IPS-NIHi7 (cell line): Measurements from ENCODE around the gene MID1.
A peak's percentile ranks its signal among the peaks of the same experiment; 100 is the strongest.

Experiments used
- DNase-seq: peaks from one replicate; pipeline ENCODE4 v3.0.0; 2012; ENCODE audit warnings: mixed read lengths; ENCODE audit errors: extremely low spot score

The MID1 gene, protein sequence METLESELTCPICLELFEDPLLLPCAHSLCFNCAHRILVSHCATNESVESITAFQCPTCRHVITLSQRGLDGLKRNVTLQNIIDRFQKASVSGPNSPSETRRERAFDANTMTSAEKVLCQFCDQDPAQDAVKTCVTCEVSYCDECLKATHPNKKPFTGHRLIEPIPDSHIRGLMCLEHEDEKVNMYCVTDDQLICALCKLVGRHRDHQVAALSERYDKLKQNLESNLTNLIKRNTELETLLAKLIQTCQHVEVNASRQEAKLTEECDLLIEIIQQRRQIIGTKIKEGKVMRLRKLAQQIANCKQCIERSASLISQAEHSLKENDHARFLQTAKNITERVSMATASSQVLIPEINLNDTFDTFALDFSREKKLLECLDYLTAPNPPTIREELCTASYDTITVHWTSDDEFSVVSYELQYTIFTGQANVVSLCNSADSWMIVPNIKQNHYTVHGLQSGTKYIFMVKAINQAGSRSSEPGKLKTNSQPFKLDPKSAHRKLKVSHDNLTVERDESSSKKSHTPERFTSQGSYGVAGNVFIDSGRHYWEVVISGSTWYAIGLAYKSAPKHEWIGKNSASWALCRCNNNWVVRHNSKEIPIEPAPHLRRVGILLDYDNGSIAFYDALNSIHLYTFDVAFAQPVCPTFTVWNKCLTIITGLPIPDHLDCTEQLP

DNA sequence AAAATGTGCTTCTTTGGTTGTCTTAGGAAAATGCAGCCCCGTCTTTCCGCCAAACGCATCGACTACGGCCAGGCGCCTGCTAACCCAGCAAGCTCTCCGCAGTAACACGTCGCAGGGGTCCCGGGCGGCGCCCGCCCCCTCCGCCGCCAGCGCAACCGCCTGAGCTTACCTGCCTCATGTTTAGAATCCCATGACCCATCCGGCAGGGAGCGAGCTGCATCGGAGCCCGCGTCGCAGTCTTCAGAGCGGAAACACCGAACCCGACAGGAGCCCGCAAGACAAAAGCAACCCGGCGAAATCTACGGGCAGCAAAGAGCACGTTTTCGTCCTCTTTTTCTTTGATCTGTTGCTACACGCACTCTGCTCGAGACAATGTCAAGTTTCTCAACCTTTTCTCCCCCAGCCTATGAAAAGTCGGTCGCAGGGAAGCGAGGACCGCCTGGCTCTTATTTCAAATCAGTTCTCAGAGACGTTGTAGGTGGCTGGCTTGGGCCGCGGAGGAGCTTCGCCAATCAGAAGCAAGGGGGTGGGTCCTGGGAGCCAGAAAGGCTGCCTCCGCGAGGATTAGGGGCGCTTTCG is at the start of gene MID1:
TSS of gene MID1 (minus strand) at position 465 of the 579 bp plus-strand sequence. CDS start 53,038 bp downstream, outside the sequence.
- peak; percentile 89 for DNase-seq

DNA sequence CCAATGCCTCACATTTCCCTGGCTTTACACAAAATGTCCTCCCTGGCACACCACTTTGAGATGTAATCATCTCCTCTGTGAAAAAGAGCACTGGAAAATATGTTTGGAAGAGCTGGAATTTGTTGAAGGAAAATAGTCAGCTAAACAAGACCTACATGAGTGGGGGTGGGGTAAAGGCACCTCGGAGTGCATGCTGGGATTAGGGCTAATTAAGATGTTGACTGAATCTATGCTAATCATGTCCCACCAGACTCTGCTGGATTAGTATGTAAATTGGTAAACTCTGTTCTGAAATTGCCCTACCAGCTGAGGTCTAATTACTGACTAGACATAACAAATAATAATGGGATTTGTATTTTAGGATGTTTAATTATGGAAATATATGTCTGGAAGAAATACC is 46.8 kb upstream of the MID1 start:
- no peak for DNase-seq

DNA sequence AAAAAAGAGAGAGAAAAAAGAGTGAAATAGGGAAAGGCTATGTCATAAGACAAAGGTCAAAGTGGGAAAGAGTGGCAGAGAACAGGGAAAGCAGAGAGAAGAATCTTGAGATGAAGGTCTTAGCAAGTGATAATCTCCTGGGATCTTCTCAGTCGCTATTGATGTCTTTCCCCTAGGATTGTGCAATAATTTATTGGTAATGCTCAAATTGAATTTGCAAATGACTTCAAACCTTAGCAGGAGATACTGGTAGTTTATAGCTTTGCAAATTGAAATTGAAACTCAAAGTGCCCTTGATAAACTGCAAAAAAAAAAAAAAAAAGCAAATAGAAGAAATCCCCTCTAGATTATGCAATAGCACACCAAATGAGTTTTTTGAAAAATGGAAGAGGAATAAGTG is 45.7 kb upstream of the MID1 start:
- no peak for DNase-seq

DNA sequence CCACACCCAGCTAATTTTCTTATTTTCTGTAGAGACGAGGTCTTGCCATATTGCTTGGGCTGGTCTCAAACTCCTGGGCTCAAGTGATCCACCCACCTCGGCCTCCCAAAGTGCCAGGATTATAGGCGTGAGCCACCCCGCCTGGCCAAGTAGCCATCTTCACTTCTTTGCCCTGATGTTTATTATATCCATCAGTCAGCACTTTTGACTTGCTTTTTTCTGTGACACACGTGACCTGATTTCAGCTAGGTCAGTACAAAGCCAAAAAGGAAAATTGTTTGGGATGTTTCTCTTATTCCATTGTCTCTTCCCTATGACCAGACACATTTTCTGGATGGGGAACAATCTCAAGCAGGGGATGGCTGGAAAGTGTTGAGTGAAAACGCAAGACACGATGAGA is 45.3 kb upstream of the MID1 start:
- DNase-seq = no peak

DNA sequence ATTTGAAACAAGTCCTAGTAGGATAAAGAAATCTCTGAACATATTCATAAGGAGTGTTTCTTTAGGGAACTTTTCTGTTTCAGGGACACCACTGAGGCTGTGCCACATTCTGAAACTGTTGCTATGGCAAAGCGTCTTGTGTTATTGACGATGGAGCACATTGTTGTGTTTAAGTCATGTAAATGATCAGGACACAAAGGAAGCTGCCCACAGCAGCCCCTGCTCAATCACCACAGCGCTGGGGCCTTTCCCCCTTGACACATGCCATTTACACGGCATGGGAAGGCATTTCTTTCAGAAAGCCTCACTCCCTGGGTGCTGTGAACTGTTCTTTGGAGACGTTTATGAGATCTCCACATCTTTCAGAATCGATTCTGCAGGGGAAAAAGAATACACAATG is 39.8 kb upstream of the MID1 start:
- peak; percentile 67 for DNase-seq

DNA sequence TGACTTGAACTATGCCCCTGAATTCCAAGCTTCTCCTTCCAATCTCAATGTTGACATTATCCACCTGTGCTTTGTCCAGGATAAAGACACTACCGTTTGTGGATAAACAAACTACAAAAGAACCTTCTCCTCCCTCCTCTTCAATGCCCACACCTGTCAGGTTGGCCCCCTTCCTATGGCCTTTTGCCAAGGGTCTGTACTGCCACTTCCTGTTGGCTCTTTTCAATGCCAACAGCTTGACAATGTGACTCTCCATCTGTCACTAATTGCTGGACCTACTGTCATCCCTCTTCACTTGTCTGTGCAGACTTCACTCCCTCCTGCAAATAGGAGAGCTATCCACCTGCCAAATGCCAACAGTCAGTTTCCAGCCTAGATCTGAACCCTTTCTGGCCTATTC is 35.8 kb upstream of the MID1 start:
- DNase-seq = no peak

DNA sequence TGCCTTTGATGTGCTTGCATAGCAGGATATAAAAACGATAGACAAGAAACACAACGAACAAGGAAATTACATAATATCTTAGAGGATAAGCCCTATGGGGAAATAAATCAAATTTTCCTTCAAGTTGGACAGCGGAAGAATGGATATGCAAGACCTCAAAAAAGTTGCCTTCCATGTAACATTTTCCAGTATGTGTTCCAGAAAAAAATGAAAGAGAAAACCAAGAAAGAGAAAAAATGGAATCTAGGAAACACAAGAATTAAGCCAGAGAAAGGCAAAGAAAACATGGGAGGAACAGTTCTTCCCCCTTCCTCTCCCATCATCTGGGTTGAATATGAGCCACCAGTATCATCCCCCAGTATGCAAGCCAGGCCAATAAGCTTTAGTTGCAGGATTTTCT is 34.6 kb upstream of the MID1 start:
- no peak for DNase-seq

DNA sequence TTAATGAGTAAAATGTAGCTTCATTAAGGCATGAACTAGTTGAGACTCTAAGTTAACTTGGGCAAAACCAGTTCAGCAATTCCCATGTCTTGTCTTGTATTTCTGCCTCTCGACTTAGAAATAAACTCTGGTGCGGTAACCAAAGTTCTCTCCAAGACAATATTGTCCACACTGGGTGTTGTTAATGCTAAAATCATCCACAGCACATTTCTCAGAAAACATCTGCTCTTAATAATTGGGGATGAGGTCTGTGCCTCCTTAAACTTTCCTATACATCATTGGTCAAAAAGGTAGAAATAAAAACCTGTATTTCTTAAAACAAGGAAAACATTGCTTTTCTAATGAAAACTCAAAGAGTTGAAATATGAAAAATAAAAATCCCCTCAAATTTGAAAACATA is 32.9 kb upstream of the MID1 start:
- no peak for DNase-seq

DNA sequence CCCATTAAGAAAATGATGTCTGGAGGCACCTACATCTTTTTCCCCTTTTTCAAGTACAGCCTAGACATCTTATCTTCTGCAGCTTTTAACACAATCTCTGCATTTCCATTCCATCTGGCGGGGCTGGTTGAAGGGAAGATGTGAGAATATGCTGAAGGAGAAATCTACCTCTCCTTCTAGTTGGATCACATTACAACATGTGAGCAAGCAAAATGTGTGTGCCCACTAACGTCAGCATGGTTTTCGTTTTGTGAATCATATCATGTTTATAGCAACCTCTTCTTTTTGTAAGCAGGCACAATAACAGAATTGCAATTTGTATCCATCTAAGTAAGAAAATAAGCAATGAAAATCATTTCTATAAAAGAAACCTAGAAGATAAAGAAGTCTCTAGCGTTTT is 28.9 kb upstream of the MID1 start:
- DNase-seq = no peak

DNA sequence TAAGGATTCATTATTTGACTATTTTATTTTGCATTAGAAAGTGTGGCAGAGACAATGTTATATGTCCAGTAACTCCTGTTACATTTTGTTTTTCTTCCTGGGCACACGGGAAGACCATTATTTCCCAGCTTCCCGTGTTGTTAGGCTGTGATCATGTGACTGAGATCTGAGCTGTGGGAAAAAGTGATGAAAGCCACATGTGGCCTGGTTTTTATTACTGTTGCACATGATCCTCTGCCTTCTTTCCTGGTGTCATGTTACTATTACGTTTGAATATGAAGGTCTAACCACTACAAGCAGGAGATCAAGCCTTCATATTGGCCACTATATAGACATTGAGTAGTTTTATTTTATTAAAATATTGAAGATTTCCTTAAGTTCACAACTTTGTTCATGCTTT is 28.2 kb upstream of the MID1 start:
- no peak for DNase-seq

DNA sequence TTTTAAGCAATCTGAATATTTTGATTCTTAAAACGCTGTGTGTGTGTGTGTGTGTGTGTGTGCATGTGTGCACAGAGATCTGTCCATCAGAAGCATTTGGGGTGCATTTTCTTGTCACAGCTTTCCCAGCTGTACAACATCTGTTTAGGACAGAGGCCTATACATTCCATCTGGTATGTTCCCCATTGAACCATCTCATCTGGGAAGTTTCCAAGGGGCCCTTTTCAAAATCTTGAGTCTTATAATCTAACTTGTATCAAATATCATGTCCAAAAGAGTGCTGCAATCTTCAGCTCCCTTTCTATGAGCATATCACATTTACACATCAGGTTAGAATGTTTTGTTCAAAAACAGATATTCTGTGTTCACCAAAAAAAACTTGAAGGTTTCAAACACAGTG is 16.5 kb upstream of the MID1 start:
- DNase-seq = no peak

DNA sequence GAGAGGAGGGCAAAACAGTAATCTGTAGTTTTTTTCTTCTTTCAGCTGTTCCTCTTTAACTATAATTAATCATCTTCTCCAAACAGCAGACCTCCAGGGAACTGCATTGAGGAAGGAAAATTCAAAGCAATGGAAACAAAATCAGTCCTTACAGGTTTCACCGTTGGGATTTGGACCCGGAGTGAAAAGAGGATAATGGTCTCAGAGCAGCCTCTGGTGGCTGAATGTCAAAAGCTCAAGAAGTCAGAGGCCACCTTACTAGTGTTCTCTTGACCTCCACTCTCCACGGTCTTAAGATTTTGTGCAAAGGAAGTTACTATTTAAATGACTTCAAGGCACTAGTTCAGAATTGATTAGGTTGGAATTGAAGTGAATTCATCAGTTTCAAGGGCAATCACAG is 16.0 kb upstream of the MID1 start:
- peak; percentile 74 for DNase-seq

DNA sequence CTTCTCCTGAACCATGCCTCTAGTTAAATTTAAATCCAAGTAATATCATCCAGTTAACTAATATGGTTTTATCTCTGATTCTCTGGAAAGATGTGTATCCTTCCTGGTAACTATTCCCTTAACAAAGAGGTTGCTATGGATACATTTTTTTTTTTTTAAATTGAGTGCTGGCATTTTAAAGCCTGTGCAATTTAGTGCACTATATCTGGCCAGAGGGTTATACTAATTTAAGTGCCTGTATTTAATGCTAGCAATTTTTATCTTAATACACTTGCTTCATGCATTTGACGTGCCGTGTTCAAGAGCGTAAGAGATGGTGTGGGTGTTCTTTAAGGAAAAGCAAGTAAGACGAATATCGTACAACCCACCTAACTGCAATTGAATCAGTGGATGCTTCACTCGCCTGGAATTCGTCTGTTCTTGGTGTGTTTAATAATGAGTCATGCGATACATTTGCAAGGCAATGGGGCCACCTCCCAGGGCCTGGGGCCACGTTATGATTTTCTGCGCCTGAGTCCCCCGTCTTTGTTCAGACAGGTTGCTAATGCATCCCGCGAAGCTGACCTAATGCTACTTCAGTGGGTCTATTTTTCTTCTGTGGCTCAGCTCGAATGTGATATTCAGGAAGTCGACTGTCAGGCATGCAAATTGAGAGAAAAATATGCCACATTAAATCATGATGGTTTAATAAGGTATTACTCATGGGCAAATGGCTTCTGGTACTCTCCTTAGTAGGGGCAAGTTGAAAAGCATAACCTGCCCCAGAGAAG is 14.2 kb upstream of the MID1 start:
- DNase-seq = no peak

DNA sequence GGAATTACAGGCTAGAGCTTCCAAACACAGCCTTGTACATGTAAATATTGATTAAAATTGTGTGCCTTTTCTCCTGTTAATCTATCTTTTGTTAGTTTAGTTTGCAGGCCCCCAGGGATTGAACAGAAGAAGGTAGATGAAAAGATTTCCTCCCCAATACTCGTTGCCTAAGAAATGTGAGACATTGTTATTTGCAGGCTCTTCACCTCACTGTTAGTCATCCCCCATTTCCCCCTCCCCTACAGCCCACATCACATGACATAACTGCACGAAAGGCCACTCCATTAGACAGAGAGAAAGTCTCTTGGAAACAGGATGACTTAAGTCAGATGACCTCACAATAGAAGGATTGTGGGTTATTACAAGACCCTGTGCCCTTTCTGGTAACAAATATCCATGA is 13.3 kb upstream of the MID1 start:
- peak; percentile 39 for DNase-seq

DNA sequence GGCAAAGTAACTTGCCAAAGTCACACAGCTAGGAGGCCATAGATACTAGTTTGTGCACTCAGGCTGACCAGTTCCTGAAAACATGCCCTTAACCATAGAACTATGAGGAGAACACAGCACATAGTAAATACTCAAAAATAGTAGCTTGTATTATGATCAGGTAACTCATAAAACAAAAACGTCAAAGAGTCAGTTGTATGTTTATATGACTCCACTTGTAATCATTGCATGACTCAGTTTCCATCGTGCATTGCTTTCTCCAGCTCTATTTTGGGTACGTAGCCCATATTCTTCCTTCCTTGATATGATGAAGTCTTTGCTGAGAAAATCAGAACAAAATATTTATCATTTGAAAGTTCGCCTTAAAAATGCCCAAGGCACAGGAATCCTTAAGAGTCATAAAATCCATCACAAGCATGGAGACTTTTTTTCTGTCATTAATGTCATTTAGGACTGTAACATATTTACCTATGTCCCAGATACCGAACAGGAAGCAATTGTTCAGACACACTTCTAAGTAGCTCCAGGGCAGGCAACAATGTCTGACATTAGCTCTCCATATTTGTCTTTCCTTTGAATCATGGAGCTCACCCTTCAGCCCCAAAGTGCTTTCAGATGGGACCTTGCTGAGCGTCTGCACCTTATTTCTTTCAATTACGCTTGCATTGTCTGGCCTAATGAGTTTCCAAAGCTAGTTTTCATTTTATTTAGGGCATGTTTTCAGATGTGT is 11.2 kb upstream of the MID1 start:
- no peak for DNase-seq

DNA sequence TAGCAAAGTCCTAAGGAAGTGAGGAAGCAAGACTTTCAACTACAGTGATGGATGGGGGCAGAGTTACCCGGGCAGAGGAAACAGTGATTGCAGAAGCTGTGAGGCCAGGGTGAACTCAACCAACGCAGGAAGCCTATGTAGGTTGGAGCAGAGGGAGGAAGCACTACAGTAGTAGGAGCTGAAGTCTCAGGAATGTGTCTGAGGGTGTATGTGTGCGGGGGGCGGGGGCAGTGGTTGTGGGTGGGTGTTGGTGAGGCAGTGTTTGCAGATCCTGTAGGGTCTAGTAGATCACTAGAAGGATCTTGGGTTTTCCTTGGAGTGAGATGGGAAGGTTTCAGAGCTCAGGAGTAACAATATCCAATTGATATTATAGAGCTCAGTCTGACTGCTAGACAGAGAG is 9.9 kb upstream of the MID1 start:
- DNase-seq = no peak

DNA sequence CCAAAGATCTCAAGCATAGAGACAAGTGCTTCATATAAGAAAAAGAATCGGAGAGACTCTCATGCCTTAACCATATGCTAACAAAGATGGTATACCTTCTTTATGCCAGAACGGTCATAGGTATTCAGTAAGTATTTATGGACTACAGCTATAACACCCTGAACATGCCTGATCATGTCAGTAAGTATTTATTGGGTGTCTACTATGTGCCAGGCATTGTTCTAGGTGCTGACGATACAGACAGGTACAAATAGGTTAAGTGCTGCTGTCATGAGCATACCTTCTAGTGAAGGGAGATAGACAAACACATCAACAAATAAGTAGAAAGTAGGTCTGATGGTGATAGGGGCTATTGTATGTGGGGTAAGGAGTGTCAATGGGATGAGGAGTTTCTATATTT is 9.5 kb upstream of the MID1 start:
- no peak for DNase-seq

DNA sequence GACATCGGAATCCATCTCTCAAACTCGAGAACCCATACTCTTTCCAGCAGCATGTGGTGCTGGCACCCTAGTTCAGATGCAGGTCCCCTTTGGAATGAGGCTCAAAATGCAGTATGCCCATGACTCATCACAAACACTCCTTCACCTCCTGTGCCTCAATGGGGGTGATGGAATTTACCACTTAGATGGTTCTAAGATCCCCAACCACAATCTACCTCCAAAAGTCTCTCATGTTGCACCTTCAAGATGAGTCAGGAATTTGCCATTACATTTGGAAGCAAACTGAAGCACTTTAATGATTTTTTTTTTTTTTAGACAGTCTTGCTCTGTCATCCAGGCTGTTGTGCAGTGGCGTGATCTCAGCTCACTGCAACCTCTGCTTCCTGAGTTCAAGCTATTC is 8.5 kb upstream of the MID1 start:
- no peak for DNase-seq

DNA sequence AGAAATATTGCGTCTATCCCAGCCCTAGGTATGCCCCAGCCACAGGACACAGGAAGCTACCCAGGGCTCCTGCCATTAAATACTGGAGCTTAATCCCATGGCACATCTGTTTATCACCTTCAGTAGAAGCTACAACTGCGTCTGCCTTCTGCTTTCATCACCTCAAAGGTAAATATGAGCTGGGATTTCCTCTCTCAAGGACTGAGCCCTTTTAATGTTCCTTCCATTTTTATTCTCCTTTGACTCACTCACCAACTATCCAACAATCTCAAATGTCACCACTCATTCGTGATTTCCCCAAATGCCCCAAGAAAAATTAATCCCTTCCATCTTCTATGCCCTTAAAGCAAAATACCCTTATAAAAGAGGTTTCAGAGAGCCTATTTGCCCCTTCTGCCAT is 1.8 kb upstream of the MID1 start:
- no peak for DNase-seq

DNA sequence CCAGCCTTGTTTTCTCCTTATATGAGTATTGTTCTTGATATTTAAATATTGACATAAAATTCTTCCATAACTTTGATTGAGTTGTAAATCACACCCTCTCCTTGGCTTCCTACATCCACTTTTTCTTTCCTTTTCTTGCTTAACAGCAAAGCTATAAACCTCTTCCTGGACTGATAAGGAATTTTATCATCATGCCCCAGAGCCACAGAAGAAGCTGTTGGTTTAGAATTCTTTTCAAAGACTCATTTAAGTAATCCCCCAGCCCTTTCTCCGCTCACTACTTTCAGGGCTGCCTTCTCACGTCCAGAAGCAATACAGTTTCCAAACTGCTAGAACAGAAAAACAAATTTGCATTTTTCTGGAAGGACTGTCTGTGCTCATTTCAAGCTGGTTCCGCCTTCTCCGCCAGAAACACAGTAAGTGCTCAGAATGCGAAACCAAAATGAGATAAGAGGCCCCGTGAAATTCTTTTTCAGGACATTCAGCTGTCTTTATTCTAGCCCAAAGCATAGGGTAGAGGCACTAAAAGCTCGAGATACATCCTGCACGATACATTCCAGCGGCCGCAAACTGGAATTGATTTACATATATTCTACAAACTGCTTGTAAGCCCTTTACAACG is 849 bp downstream of the MID1 start:
- no peak for DNase-seq

DNA sequence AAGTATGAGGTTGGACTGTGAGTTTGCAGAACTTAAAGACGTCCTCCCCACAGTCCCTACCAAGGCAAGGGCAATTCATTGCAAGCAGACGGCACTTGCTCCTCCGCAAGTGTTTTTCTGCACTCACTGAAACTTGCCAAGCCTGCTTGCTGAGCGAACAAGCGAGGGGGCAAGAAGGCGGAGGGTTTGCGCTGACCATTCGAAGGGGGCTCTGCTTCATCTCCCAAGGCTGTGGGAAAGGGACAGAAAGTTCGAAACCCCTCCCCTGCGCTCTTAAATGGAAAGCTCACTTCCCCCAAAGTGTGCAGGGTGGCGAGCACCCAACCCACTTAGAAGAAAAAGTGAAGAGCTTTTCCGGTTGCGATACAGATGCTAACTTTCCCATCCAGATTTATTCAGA is 1.4 kb downstream of the MID1 start:
- no peak for DNase-seq
